Bronchial epithelial cell (primary cell): ENCODE measurements around the gene EDN3. TPM values are rescaled to one million over a fixed set of nuclear protein-coding genes. Genes with fewer than 3 reads are reported as not detected.
A peak's percentile ranks its signal among the peaks of the same experiment; 100 is the strongest.

Source experiments
- DNase-seq: peaks from one replicate; pipeline ENCODE4 v3.0.0-alpha.2; 2010; ENCODE audit warnings: low read depth
- FAIRE-seq: peaks from 2 replicates; lab custom pipeline; 2011; peaks lifted over from hg19 to GRCh38; lab: Jason Lieb, UNC
- H3K27me3 ChIP-seq: 2 replicates; pipeline ENCODE4 v1.5.1; 2011; ENCODE audit warnings: low read length; ENCODE audit not compliant: control insufficient read depth, insufficient read depth
- H3K36me3 ChIP-seq: 2 replicates; pipeline ENCODE4 v1.5.1; 2011; ENCODE audit warnings: low read length; ENCODE audit not compliant: control insufficient read depth, insufficient read depth
- H3K4me3 ChIP-seq: 2 replicates; pipeline ENCODE4 v1.5.1; 2011; ENCODE audit warnings: mild to moderate bottlenecking, low read depth, low read length, control low read depth
- CTCF ChIP-seq: IDR thresholded peaks from 2 replicates; pipeline ENCODE4 v1.5.1; 2011; ENCODE audit warnings: mild to moderate bottlenecking, moderate library complexity, low read length, control low read depth, inconsistent platforms; ENCODE audit not compliant: insufficient read depth, severe bottlenecking
- total RNA-seq: library from RNA; depleted of rRNA; stranded (reverse); fragments of >200 nt; gene quantifications from 2 replicates; pipeline ENCODE4 v1.2.1, GENCODE V29; 2014

The EDN3 gene
- total RNA-seq, 1 donor from 2014 or later: not detected

- TF ChIP-seq CTCF: no peak
- no peak for FAIRE-seq
- no peak for DNase-seq
- Histone ChIP-seq H3K27me3 (no peaks in the 10 kb centered on the region), H3K36me3 (no peaks in the 10 kb centered on the region), H3K4me3 (no peak overlapping the region)
These were observed 18.4 kb downstream of the EDN3 start for GRCh38 chr20:59318803-59319202.

GRCh38 chr20:59320426-59320825, 20.0 kb downstream of the EDN3 start:
- no peaks in the 10 kb centered on the region for H3K36me3 ChIP-seq
- DNase-seq: no peak
- H3K4me3 ChIP-seq: no peak overlapping the region
- no peaks in the 10 kb centered on the region for H3K27me3 ChIP-seq
- TF ChIP-seq CTCF: no peak
- FAIRE-seq: no peak

GRCh38 chr20:59320854-59321647, 20.6 kb downstream of the EDN3 start:
- no peaks in the 10 kb centered on the region for H3K27me3 ChIP-seq
- DNase-seq (no peak), FAIRE-seq (no peak)
- no peak overlapping the region for H3K4me3 ChIP-seq
- no peaks in the 10 kb centered on the region for H3K36me3 ChIP-seq
- TF ChIP-seq CTCF: no peak

GRCh38 chr20:59322081-59322480, 21.7 kb downstream of the EDN3 start:
- H3K27me3 ChIP-seq: no peaks in the 10 kb centered on the region
- FAIRE-seq: no peak

GRCh38 chr20:59322585-59323454, 22.4 kb downstream of the EDN3 start:
- Histone ChIP-seq H3K27me3 (no peaks in the 10 kb centered on the region), H3K4me3 (no peak overlapping the region), H3K36me3 (no peaks in the 10 kb centered on the region)
- TF ChIP-seq CTCF: no peak
- no peak for DNase-seq
- peak; percentile 18 for FAIRE-seq

More at GRCh38 chr20:59322081-59322480, 21.7 kb downstream of the EDN3 start:
- DNase-seq: no peak
- Histone ChIP-seq H3K4me3 (no peak overlapping the region), H3K36me3 (no peaks in the 10 kb centered on the region)
- TF ChIP-seq CTCF: no peak
